Right lung (tissue), 5 donors: ENCODE measurements around the gene DBH. TPM values are rescaled to one million over a fixed set of nuclear protein-coding genes. Genes with fewer than 3 reads are reported as not detected.

Experiments
- DNase-seq, 2 donors: peaks; one replicate each; pipeline ENCODE4 v3.0.0-alpha.2; 2013
- polyA plus RNA-seq, 5 donors: library from polyadenylated mRNA; unstranded; fragments of 120-200 nt; gene quantifications; one replicate each; pipeline versions ENCODE4 v1.2.1 to v1.2.3, GENCODE V29; 2013; ENCODE audit warnings: inconsistent platforms in 1 of 5, low replicate concordance in 1 of 5; ENCODE audit not compliant: insufficient read length in 5 of 5, insufficient read depth in 1 of 5

DBH gene
- polyA plus RNA-seq, 5 donors: 1.1 to 2.2 (median 1.5) TPM

GRCh38 chr9:133604214-133604613 is 31.9 kb upstream of the DBH start:
- DNase-seq: no peak

GRCh38 chr9:133604856-133605255 is 31.3 kb upstream of the DBH start:
- no peak for DNase-seq

- DNase-seq: no peak
Measured at GRCh38 chr9:133605446-133605845, 30.7 kb upstream of the DBH start.

GRCh38 chr9:133605856-133606707 is 30.1 kb upstream of the DBH start:
- no peak for DNase-seq

- DNase-seq: no peak
Measured at GRCh38 chr9:133606708-133607025, 29.5 kb upstream of the DBH start.

- DNase-seq: no peak
Measured at GRCh38 chr9:133607381-133607780, 28.8 kb upstream of the DBH start.

- no peak for DNase-seq
Measured at GRCh38 chr9:133607976-133608375, 28.2 kb upstream of the DBH start.

GRCh38 chr9:133608382-133608781 is 27.8 kb upstream of the DBH start:
- no peak for DNase-seq

- DNase-seq: no peak
Measured at GRCh38 chr9:133608889-133609288, 27.3 kb upstream of the DBH start.

GRCh38 chr9:133609311-133610098 is 26.7 kb upstream of the DBH start, which contains the start of gene FAM163B:
Gene FAM163B (minus strand): TSS chr9:133609389. CDS start chr9:133580223, 29,166 bp downstream.
- DNase-seq: peak; percentile 69 to 74

GRCh38 chr9:133610845-133611244 is 25.3 kb upstream of the DBH start:
- DNase-seq: no peak

- DNase-seq: no peak
Measured at GRCh38 chr9:133612051-133612450, 24.1 kb upstream of the DBH start.

- DNase-seq: no peak
Measured at GRCh38 chr9:133612816-133613215, 23.3 kb upstream of the DBH start.

GRCh38 chr9:133613432-133613831 is 22.7 kb upstream of the DBH start:
- no peak for DNase-seq

GRCh38 chr9:133614056-133614455 is 22.1 kb upstream of the DBH start:
- no peak for DNase-seq

- DNase-seq: no peak
Measured at GRCh38 chr9:133614678-133615077, 21.5 kb upstream of the DBH start.

GRCh38 chr9:133615186-133615585 is 21.0 kb upstream of the DBH start:
- no peak for DNase-seq

- DNase-seq: no peak
Measured at GRCh38 chr9:133615606-133616188, 20.5 kb upstream of the DBH start.

- DNase-seq: no peak
Measured at GRCh38 chr9:133616643-133617405, 19.3 kb upstream of the DBH start.

- DNase-seq: no peak
Measured at GRCh38 chr9:133618726-133619125, 17.4 kb upstream of the DBH start.

GRCh38 chr9:133619791-133620190 is 16.4 kb upstream of the DBH start:
- no peak for DNase-seq

GRCh38 chr9:133621725-133622267 is 14.4 kb upstream of the DBH start:
- no peak for DNase-seq
